ENCODE data around the gene SWT1.

SWT1 gene

GRCh38 chr1:185287451-185287850 lies 130.5 kb downstream of the SWT1 start:
- Histone ChIP-seq H3K36me3 (ENCODE audit: insufficient read depth, low read length) (no peaks in the 10 kb centered on the region), H2AFZ (ENCODE audit: low read length) (no peak overlapping the region), H3F3A (ENCODE audit: low read depth) (no peaks in the 10 kb centered on the region), H3K79me2 (ENCODE audit: insufficient read depth, low read length) (no peaks in the 10 kb centered on the region), H3K9ac (ENCODE audit: low read depth, low read length, poor library complexity, severe bottlenecking) (no peak overlapping the region), H3K9me2 (replicated peaks; ENCODE audit: low read depth, low read length) (no peaks in the 10 kb centered on the region), H3K9me3 (ENCODE audit: insufficient read depth, low read depth, low read length) (no peaks in the 10 kb centered on the region), H3K4me3 (ENCODE audit: low read length, poor library complexity, severe bottlenecking) (no peak overlapping the region), H3K27me3 (ENCODE audit: insufficient read depth, low read length, poor library complexity, severe bottlenecking) (no peaks in the 10 kb centered on the region), H3K4me2 (ENCODE audit: low read depth, low read length, poor library complexity, severe bottlenecking) (no peak overlapping the region), H4K20me1 (ENCODE audit: insufficient read depth, low read length, poor library complexity, severe bottlenecking) (no peaks in the 10 kb centered on the region), H3K4me1 (ENCODE audit: insufficient read depth, low read length, poor library complexity, severe bottlenecking) (peaks cover 12% of the 10 kb centered on the region)
- no peak for TF ChIP-seq EZH2phosphoT487 (IDR thresholded peaks at IDR 0.05; ENCODE audit: borderline replicate concordance)
- TF ChIP-seq CTCF (conservative IDR thresholded peaks at IDR 0.05; ENCODE audit: low read length), result no peak

- Histone ChIP-seq H3K4me1 (ENCODE audit: insufficient read depth, low read length, poor library complexity, severe bottlenecking) (peaks cover 12% of the 10 kb centered on the region), H3F3A (ENCODE audit: low read depth) (no peaks in the 10 kb centered on the region), H3K9me3 (ENCODE audit: insufficient read depth, low read depth, low read length) (no peaks in the 10 kb centered on the region), H4K20me1 (ENCODE audit: insufficient read depth, low read length, poor library complexity, severe bottlenecking) (no peaks in the 10 kb centered on the region), H3K9me2 (replicated peaks; ENCODE audit: low read depth, low read length) (no peaks in the 10 kb centered on the region), H2AFZ (ENCODE audit: low read length) (no peak overlapping the region), H3K4me3 (ENCODE audit: low read length, poor library complexity, severe bottlenecking) (no peak overlapping the region), H3K36me3 (ENCODE audit: insufficient read depth, low read length) (peaks cover 4% of the 10 kb centered on the region; the same call in 1 of the 2 replicates), H3K27me3 (ENCODE audit: insufficient read depth, low read length, poor library complexity, severe bottlenecking) (no peaks in the 10 kb centered on the region), H3K79me2 (ENCODE audit: insufficient read depth, low read length) (no peaks in the 10 kb centered on the region), H3K4me2 (ENCODE audit: low read depth, low read length, poor library complexity, severe bottlenecking) (no peak overlapping the region), H3K9ac (ENCODE audit: low read depth, low read length, poor library complexity, severe bottlenecking) (no peak overlapping the region)
- TF ChIP-seq EZH2phosphoT487 (IDR thresholded peaks at IDR 0.05; ENCODE audit: borderline replicate concordance) (no peak), CTCF (conservative IDR thresholded peaks at IDR 0.05; ENCODE audit: low read length) (no peak)
These were observed 131.5 kb downstream of the SWT1 start for GRCh38 chr1:185288435-185288834.

- no peak overlapping the region for H3K4me2 ChIP-seq (ENCODE audit: low read depth, low read length, poor library complexity, severe bottlenecking)
- H3K4me3 ChIP-seq (ENCODE audit: low read length, poor library complexity, severe bottlenecking), result no peak overlapping the region
- no peak overlapping the region for H2AFZ ChIP-seq (ENCODE audit: low read length)
- H3F3A ChIP-seq (ENCODE audit: low read depth), result no peaks in the 10 kb centered on the region
- no peak for TF ChIP-seq EZH2phosphoT487 (IDR thresholded peaks at IDR 0.05; ENCODE audit: borderline replicate concordance)
- TF ChIP-seq CTCF (conservative IDR thresholded peaks at IDR 0.05; ENCODE audit: low read length), result no peak
- H3K4me1 ChIP-seq (ENCODE audit: insufficient read depth, low read length, poor library complexity, severe bottlenecking), result peaks cover 4% of the 10 kb centered on the region
- H3K9me2 ChIP-seq (replicated peaks; ENCODE audit: low read depth, low read length), result no peaks in the 10 kb centered on the region
- H3K79me2 ChIP-seq (ENCODE audit: insufficient read depth, low read length), result no peaks in the 10 kb centered on the region
- H4K20me1 ChIP-seq (ENCODE audit: insufficient read depth, low read length, poor library complexity, severe bottlenecking), result no peaks in the 10 kb centered on the region
- H3K27me3 ChIP-seq (ENCODE audit: insufficient read depth, low read length, poor library complexity, severe bottlenecking), result no peaks in the 10 kb centered on the region
- H3K9me3 ChIP-seq (ENCODE audit: insufficient read depth, low read depth, low read length), result no peaks in the 10 kb centered on the region
- peaks cover 16% of the 10 kb centered on the region; the same call in 1 of the 2 replicates for H3K36me3 ChIP-seq (ENCODE audit: insufficient read depth, low read length)
- H3K9ac ChIP-seq (ENCODE audit: low read depth, low read length, poor library complexity, severe bottlenecking), result no peak overlapping the region
These were observed 132.9 kb downstream of the SWT1 start for GRCh38 chr1:185289880-185290279.

All from Loucy (cell line).